NCI-H510A (cell line): Measurements from ENCODE around the gene RARB.

Source experiments
- DNase-seq: peaks from one replicate; lab custom pipeline; 2025; lab: John Stamatoyannopoulos, UW

Gene RARB

DNA sequence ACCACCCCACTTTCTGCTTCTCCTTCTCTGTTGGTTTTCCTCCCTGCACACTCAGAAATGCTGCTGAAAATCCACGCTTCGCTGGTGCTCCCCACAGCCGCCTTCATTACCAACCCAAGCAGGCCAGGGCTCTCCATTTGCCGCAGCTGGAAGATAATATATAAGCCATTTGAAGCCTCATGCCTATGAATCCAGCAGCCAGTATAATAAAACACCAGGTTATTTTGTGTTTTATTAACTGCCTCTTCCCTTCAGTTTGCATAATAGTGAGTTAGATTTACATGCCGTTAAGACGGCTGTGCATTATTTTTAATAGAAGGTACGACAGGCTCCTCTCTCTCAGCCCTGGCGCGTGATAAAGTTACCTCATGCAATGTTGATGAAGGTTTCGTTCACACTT lies 150.0 kb downstream of the RARB start:
- no peak for DNase-seq

DNA sequence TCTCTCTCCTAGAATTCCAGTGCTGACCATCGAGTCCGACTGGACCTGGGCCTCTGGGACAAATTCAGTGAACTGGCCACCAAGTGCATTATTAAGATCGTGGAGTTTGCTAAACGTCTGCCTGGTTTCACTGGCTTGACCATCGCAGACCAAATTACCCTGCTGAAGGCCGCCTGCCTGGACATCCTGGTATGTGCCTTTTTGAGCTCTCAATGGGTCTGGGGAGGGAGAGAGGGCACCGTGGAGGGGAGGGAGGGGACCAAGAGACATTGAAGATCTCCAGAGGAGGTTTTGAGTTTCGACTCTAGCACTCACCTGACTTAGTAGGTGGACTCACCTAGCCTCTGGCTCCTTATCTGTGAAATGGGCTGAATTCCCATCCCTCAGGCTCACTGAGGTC lies 152.5 kb downstream of the RARB start:
- no peak for DNase-seq

DNA sequence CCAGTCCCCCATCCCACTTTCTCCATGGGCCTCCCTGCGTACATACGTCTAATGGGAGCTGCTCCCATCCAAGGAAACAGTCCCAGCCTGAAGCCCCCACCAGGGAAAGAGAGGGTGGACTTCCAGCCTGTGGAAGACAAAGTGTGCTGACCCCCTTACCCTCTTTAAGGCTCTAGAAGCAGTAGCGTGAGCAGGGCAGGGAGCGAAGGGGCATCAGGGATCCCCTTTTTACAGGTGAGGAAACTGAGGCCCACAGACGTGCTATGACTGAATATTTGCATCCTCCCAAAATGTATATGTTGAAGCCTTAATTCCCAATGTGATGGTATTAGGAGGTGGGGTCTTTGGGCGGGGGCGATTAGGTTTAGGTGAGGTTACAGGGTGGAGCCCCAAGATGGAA lies 153.3 kb downstream of the RARB start:
- no peak for DNase-seq

- DNase-seq, result no peak
Measured at GRCh38 chr3:25581823-25582222, 153.8 kb downstream of the RARB start.

- DNase-seq, result no peak
Measured at GRCh38 chr3:25582242-25582641, 154.2 kb downstream of the RARB start.

DNA sequence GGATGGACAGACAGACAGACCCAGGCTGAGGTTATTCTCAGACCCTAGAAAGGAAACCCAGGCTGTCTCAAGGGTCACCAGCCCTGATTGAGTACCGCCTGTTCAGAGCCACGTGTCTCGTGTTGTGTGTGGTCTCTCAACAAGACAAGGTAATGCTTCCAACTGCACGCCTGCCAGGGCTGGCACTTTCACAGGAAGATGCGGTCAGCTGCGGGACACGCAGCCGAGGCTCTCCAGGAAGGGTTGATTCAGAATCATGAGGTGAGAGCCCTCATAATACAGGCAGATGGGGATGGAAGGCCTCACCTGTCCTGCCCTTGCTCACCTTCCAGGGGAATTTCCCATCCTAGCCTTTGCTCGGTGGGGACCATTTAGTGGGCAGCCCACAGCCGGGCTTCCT lies 155.3 kb downstream of the RARB start:
- no peak for DNase-seq

DNA sequence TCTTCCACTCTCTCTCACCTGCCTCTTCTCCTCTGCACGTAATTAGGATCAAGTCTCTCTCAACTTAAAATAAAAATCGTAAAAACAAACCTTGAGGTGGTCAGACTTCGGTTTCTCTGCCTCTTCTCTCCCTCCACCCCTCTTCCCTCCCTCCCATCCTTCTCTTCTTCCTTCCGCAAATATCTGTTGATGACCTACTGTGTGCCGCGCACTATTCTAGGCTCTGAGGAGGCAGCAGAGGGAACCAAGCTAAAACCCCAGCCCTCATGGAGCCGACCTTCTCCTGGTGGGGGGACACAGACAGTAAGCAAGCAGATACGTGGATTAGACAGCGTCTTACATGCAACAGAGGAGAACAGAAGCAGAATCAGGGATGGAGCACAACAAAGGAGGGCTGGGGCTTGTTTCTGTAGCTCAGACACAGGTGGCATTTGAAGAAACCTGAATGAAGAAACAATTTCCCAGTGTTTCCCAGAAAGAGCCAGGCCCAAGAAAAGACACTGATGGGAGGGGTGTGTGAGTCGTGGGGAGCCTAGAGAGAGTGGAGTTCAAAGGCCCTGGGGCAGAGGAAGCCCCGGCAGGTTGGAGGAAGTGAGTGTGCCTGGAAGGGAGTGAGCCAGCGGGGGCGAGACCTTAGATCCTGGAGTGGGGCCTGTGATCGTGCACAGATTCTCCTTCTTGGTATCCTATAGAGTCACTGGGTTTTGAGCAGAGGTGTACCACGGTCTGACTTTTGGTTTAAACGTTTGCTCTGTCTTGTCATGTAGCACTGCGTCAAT lies 156.1 kb downstream of the RARB start:
- no peak for DNase-seq

DNA sequence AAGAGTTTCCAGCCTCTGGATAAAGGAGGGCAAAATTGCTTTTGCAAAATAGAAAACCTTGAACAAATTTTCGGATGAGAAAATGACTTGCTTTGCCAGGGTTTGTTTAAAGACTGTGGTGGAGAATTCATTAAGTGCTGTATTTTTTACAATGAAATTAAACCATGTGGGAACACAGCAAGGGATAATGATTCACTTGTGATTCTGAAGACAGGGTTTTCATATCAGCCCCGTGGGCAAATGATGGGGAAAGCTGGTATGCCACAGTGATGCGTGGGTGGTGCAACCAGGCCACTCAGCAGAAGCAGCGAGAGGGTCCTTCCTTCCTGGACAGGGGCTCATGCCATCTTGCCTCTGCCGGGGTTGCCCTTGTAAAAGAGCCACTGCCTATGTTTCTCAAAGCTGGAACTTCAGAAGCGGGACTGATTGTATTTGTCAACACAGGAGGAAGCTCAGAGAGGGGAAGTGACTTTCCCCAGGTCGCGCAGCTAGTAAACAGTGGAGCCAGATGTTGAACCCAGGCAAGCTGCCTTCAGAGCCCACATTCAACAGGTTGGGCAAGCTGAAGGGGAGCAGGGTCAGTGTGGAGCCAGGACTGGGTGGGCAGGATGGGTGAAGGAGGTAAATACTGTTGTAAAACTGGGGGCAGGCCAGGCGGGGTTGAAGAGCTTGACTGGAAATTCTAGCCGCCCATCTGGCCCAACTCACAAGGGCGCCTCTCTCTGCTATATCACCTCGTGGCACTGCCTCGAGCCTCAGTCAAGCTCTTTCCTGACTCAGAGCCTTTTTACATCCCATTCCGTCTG lies 157.5 kb downstream of the RARB start:
- DNase-seq, result no peak

GRCh38 chr3:25586167-25586505 lies 158.1 kb downstream of the RARB start:
- DNase-seq, result no peak

GRCh38 chr3:25586553-25586952 lies 158.5 kb downstream of the RARB start:
- no peak for DNase-seq

DNA sequence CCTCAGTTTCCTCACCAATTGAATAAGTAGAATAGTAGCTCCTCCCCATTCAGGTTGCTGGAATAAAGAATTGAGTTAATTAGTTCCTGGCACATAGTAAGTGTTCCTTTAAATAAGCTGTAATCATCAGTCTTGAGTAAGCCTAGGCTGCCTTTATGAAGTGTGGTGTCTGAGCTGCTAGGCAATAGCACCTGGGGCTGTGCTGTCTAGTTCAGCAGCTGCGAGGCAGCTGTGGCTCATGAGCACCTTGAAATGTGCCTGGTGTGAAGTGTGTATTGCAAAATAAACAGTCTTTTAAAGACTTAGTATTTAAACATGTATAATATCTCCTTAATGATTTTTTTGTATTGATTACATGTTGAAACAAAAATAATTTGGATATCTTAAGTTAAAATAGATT lies 159.0 kb downstream of the RARB start:
- no peak for DNase-seq

DNA sequence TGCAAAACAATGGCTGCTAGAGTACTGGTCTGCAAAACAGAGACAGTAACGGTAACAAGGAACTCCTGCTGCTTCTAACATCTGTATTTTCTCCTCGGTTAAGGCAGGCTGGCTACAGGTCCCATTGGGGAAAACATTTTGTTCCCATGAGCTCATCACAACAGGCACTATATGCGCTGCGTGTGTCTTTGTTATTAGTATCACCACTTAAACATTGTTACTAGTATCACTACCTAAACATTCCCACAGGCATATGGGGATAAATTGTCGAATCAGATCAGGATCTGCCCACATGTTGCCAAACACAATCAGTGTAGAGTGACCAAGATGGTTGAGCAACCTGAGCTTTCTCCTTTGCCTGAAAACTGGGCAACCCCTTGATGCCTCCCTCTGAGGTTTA lies 159.5 kb downstream of the RARB start:
- DNase-seq, result no peak

GRCh38 chr3:25587975-25588374 lies 159.9 kb downstream of the RARB start:
- no peak for DNase-seq

DNA sequence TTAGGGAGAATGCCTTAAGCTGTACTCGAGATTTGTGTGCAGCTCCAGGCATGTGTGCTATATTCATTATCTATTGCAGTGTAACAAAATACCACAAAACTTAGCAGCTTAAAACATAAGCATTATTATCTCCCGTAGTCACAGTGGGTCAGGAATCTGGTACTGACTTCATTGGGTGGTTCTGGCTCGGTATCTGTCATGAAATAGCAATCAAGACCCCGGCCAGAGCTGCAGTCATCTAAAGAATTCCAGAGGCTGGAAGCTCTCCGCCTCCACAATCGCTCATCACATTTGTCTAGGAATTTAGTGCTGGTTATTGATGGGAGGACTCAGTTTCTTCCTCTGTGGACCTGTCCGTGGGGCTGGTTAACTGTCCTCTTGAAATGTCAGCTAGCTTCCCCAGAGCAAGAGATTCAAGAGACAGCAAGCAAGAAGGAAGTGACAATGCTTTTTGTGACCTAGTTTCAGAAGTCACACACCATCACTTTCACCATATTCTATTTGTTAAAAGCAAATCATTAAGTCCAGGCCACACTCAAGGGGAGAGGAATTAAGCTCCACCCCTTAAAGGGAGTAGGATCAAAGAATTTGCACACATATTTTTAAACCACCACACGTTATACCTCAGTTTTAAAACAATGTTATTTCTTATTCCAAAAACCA lies 160.5 kb downstream of the RARB start:
- DNase-seq, result no peak

DNA sequence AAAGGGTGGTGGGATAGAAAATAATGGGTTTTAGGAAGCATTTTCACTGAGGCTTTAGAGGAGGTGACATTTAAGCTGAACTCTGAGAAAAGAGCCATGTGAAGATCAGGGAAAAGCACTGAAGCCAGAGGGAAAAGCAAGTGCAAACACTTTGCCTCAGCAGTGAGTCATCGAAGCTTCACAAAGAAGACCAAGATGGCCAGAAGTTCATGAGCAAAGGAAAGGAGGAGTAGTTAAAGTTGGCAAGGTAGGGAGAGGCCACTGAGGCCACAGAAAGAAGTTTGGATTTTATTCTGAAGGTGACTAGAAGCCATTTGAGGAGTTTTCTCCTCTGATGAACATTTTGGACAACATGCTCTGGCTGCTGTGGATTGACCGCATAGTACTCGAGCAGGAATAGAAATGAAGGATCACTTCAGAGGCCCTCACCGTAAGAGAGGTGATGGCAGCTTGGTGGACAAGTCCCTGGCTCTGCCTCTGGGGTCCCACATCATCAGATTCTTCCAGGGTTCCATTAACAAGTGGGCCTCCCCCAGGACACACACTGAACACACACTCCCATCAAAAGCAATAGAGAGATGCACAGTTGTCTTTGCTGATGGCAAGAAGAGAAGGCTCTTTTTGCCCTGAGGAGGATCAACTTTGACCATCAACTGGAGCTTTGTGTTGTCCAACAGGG lies 161.2 kb downstream of the RARB start:
- no peak for DNase-seq

DNA sequence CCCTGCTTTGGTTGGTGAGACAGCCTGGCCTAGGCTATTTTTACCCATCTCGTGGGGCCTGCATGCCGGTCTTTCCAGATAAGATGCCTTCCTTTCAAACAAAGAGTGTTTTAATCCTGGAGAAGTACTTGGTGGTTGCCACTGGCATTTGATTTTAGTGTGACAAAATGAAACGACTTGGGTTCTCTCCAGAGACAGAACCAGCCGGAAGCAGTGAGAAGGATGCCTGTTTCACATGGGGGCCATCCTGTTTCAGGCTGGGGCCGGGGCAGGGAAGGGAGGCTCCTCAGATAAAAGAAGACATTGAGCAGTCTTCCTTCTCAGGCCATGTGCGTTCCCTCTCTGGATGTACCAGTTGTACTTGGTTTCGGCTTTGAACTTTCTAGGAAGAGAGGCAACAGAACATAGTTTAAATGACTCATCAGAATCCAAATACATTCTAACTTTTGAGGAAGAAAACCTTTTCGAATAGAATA lies 161.8 kb downstream of the RARB start:
- DNase-seq, result no peak

- no peak for DNase-seq
Measured at GRCh38 chr3:25592510-25592968, 164.5 kb downstream of the RARB start.

DNA sequence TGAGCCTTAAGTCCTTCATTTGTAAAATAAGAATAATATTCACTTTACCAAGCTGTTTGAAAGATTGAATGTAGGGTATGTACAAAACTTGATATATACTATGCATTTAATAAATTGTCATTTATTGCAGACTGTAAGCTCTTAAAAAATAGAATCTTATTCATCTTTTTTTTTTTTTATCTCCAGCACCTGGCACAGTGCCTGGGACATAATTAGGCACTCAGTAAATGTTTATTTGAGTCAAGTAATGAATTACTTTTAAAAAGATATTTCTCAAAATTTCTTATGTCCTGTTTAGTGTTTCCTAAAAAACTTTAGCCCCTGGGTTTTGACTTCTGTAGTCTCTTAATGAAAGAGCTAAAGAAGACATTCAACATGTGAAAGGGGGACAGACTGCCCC lies 164.9 kb downstream of the RARB start:
- no peak for DNase-seq

DNA sequence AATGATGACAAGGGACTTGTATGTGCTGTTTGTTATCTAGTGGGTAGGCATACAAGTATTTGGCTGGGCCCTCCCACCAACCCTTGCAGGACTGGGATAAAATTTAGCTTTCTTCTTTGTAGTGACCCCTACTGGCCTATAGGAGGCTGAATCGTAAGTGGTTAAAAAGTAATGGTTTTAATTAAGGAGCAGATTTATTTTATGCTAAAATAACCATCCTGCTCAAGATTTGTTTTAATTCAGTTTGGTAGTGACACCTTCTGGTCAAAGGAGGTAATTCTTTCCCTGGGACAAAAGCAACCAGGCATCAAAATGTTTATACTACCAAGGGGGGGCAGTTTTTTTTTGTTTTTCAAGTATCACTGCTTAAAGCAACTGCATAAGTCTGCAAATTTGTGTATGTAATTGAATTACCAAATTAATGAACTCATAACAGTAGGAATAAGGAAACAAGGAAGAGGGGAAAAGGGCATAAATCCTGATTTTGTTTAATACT lies 166.0 kb downstream of the RARB start:
- no peak for DNase-seq

DNA sequence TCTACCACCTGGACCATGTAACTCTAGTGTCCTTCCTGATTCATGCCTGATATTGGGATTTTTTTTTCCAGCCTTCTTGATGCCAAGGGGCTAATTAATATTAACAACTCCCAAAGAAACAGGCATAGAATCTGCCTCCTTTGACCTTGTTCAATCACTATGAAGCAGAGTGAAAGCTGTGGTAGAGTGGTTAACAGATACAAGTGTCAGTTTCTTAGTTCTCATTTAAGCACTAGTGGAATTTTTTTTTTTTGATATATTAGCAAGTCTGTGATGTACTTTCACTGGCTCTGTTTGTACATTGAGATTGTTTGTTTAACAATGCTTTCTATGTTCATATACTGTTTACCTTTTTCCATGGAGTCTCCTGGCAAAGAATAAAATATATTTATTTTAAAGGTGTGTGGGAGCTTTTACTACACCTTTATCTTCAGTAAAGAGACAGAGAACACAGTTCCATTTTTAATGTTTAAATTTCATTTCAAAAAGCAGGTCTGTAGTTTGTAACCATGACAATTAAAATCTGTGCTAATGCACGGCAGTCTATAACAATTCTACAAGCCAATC lies 169.6 kb downstream of the RARB start:
- DNase-seq, result no peak

DNA sequence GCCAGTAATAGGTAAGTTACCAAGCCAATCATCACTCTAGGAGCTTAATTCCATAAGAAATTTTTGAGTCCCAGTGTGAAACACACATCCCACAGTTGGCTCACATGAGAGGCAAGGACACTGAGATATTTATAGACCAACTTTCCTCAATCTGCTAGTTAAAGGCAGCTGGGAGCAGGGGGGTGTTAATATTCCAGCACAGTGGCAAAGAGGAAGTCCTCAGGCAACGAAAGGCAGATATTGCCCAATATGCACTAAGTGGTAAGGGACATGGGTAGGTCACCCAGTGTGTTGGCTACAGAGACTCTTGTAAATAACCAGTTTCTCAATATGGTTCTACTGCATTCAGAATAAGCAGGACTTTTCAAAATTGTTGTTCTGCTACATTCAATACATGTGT lies 175.6 kb downstream of the RARB start:
- DNase-seq, result no peak
